Osteocyte (in vitro differentiated cells): ENCODE results near the gene NOL3. TPM values are rescaled to one million over a fixed set of nuclear protein-coding genes. Genes with fewer than 3 reads are reported as not detected.

Experiments used
- DNase-seq: peaks from one replicate; pipeline ENCODE4 v3.0.0; 2021; ENCODE audit warnings: mixed read lengths; ENCODE audit not compliant: unreplicated experiment; ENCODE audit errors: extremely low spot score
- H3K27ac Mint-ChIP-seq: one replicate; pipeline ENCODE4 v1.8.0; 2021; ENCODE audit warnings: mild to moderate bottlenecking, mixed read lengths; ENCODE audit not compliant: unreplicated experiment
- H3K27me3 Mint-ChIP-seq: one replicate; pipeline ENCODE4 v1.8.0; 2021; ENCODE audit warnings: mixed read lengths; ENCODE audit not compliant: unreplicated experiment
- H3K36me3 Mint-ChIP-seq: one replicate; pipeline ENCODE4 v1.8.0; 2021; ENCODE audit warnings: mixed read lengths; ENCODE audit not compliant: unreplicated experiment
- H3K4me1 Mint-ChIP-seq: one replicate; pipeline ENCODE4 v1.8.0; 2021; ENCODE audit warnings: mixed read lengths; ENCODE audit not compliant: unreplicated experiment
- H3K4me3 Mint-ChIP-seq: one replicate; pipeline ENCODE4 v1.8.0; 2021; ENCODE audit warnings: mild to moderate bottlenecking, moderate library complexity, mixed read lengths; ENCODE audit not compliant: unreplicated experiment
- H3K9me3 Mint-ChIP-seq: one replicate; pipeline ENCODE4 v1.8.0; 2021; ENCODE audit warnings: mixed read lengths; ENCODE audit not compliant: unreplicated experiment
- CTCF ChIP-seq: fragments of 200-600 bp; sonication (generic); IDR thresholded peaks from 2 replicates; pipeline ENCODE4 v1.5.0; 2021; ENCODE audit warnings: antibody characterized with exemption, mild to moderate bottlenecking, moderate library complexity
- total RNA-seq: library from RNA; stranded (reverse); gene quantifications from 2 replicates; pipeline ENCODE4 v1.2.1, GENCODE V29; 2021

The NOL3 gene
- total RNA-seq, 1 donor from 2014 or later = 22.8 TPM

GRCh38 chr16:67193536-67193935 lies 23.2 kb downstream of the NOL3 start:
- no peak for TF ChIP-seq CTCF
- Mint-ChIP-seq H3K27ac (peak overlapping the region; percentile 4), H3K36me3 (peaks cover 22% of the 10 kb centered on the region), H3K4me1 (peaks cover 31% of the 10 kb centered on the region), H3K4me3 (peak overlapping the region; percentile 84), H3K9me3 (no peaks in the 10 kb centered on the region), H3K27me3 (no peaks in the 10 kb centered on the region)
- no peak for DNase-seq

GRCh38 chr16:67194260-67194659 lies 23.9 kb downstream of the NOL3 start:
- no peak overlapping the region for H3K27ac Mint-ChIP-seq
- H3K9me3 Mint-ChIP-seq = no peaks in the 10 kb centered on the region
- H3K27me3 Mint-ChIP-seq = no peaks in the 10 kb centered on the region
- peak overlapping the region; percentile 84 for H3K4me3 Mint-ChIP-seq
- peaks cover 31% of the 10 kb centered on the region for H3K4me1 Mint-ChIP-seq
- no peak for TF ChIP-seq CTCF
- no peak for DNase-seq
- peaks cover 22% of the 10 kb centered on the region for H3K36me3 Mint-ChIP-seq

GRCh38 chr16:67195676-67196075 lies 25.3 kb downstream of the NOL3 start:
- Mint-ChIP-seq H3K4me3 (no peak overlapping the region), H3K36me3 (peaks cover 24% of the 10 kb centered on the region), H3K27me3 (no peaks in the 10 kb centered on the region), H3K27ac (no peak overlapping the region), H3K9me3 (no peaks in the 10 kb centered on the region), H3K4me1 (peaks cover 33% of the 10 kb centered on the region)
- DNase-seq = no peak
- no peak for TF ChIP-seq CTCF

- Mint-ChIP-seq H3K4me1 (peaks cover 26% of the 10 kb centered on the region), H3K4me3 (no peak overlapping the region), H3K27me3 (no peaks in the 10 kb centered on the region), H3K27ac (no peak overlapping the region), H3K9me3 (no peaks in the 10 kb centered on the region), H3K36me3 (peaks cover 24% of the 10 kb centered on the region)
- DNase-seq = no peak
- no peak for TF ChIP-seq CTCF
Observed at GRCh38 chr16:67196881-67197280, 26.5 kb downstream of the NOL3 start.

GRCh38 chr16:67197704-67198103 lies 27.4 kb downstream of the NOL3 start:
- no peak overlapping the region for H3K4me3 Mint-ChIP-seq
- no peaks in the 10 kb centered on the region for H3K9me3 Mint-ChIP-seq
- no peak for TF ChIP-seq CTCF
- H3K27me3 Mint-ChIP-seq = no peaks in the 10 kb centered on the region
- H3K4me1 Mint-ChIP-seq = peaks cover 22% of the 10 kb centered on the region
- H3K36me3 Mint-ChIP-seq = peaks cover 26% of the 10 kb centered on the region
- no peak overlapping the region for H3K27ac Mint-ChIP-seq
- DNase-seq = no peak
